Ovary (tissue), 3 donors: ENCODE measurements around the gene POLA2.

Source experiments
- EP300 ChIP-seq: sonication (generic); formaldehyde crosslinking; IDR thresholded peaks from one replicate; pipeline ENCODE4 v1.6.1; 2017; ENCODE audit warnings: antibody characterized with exemption
- POLR2A ChIP-seq: fragments of 450-650 bp; IDR thresholded peaks from one replicate; pipeline ENCODE4 v1.6.1; 2017; ENCODE audit warnings: antibody characterized with exemption, mild to moderate bottlenecking, moderate library complexity
- TF ChIP-seq, protein P1 (sequence below), 3 donors: fragments of 450-650 bp in 2 of 3; fragments of 200-600 bp in 1 of 3; IDR thresholded peaks; one replicate each; pipeline versions ENCODE4 v1.5.1 to v1.8.0; 2016 to 2022; ENCODE audit warnings: antibody characterized with exemption in 3 of 3, mild to moderate bottlenecking in 1 of 3
- donor health status: DM: no; HTN: no; CAD: no.

DNA sequence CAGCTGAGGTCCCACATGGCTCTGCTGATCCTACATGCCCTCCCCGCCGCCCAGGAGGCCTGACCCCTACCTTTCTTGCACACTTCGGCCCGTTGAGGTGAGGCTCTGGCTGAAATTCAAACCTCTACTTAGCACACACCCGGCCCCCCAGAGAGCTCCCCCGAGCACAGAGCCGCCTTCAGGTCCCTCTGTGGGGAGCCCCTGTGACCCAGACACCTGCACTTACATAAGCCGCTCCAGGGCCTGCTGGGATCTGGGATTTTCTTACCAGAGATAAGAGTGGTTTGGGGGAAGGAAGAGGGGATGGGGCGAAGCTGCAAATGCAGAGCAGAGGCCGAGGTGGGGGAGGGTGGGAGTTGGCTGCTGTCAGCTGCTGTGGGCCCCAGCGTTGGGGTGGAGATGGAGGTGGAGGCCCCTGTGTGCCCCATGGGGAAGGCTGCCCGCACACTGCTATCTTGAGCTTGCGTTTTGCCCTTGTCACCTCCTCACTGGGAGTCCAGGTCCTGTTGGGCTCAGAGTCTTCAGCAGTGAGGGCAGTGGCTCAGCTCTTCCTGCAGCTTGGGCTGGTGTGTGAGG lies 49.4 kb upstream of the POLA2 start:
- TF ChIP-seq, protein P1, sequence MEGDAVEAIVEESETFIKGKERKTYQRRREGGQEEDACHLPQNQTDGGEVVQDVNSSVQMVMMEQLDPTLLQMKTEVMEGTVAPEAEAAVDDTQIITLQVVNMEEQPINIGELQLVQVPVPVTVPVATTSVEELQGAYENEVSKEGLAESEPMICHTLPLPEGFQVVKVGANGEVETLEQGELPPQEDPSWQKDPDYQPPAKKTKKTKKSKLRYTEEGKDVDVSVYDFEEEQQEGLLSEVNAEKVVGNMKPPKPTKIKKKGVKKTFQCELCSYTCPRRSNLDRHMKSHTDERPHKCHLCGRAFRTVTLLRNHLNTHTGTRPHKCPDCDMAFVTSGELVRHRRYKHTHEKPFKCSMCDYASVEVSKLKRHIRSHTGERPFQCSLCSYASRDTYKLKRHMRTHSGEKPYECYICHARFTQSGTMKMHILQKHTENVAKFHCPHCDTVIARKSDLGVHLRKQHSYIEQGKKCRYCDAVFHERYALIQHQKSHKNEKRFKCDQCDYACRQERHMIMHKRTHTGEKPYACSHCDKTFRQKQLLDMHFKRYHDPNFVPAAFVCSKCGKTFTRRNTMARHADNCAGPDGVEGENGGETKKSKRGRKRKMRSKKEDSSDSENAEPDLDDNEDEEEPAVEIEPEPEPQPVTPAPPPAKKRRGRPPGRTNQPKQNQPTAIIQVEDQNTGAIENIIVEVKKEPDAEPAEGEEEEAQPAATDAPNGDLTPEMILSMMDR (IDR thresholded peaks at IDR 0.05) = no peak
- no peak for TF ChIP-seq POLR2A
- TF ChIP-seq EP300 = no peak
